ENCODE data around the gene ZNF581.

The ZNF581 gene

DNA sequence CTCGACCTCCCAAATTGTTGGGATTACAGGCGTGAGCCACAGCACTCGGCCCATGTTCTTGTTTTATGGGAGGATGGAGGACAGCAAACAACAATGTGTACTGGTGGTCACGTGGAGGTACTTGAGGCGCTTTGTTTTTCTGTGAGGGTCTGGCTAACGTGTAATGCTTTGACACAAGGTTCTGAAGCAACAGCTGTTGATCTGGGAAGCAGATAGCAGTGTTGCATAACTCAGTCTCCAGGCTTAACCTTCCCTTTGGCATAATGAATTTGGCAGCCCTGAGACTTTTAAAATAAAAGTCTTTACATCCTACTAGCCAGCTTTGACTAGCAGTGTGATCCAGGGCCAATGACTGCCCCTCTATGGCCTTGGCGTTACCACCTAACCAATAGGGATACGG, 9.6 kb upstream of the ZNF581 start:
- no peak for DNase-seq

DNA sequence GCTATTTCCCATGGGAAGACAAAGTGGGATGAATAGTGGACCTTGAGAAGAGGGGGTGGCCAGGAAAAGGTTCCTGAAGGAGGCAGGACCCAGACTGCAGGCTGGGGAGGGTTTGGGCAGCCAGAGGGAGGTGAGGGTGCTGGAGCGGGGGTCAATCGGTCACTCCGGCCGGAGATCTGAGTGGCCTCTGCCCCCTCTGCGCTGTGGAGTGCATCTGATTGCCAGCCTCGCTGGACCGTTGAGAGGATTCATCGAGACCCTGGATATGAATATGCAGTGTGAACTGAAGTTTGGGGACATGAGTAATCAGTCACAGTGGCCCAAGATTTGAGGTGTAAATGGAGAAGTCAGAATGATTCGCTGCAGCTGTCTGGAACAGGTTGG, 8.1 kb upstream of the ZNF581 start:
- no peak for DNase-seq

DNA sequence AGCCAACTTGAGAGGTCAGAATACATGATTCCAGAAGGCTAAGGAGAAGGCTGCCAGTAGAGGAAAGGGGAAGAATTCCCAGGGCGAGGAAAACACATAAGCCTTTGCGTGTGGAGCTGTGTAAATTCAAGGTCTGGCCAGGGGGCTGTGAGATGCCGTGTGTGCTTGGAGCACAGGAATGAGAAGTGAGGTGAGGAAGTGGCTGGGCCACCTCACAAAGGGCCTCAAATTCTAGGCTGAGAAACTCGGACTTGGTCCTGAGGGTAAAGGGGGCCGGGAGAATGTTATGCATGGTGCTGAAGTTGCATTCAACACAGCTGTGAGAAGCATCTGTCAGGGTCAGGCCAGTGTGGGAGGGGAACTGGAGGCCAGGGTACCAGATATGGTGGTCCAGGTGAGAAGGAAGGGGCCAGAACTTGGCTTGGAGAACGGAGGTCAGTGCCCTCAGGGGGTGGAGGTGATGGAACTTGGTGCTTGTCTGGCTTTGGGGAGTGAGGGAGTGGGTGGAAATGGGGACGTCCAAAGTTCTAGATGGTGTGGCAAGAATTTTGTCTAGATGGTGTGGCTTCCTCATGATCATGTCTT, 7.5 kb upstream of the ZNF581 start:
- DNase-seq, result no peak

DNA sequence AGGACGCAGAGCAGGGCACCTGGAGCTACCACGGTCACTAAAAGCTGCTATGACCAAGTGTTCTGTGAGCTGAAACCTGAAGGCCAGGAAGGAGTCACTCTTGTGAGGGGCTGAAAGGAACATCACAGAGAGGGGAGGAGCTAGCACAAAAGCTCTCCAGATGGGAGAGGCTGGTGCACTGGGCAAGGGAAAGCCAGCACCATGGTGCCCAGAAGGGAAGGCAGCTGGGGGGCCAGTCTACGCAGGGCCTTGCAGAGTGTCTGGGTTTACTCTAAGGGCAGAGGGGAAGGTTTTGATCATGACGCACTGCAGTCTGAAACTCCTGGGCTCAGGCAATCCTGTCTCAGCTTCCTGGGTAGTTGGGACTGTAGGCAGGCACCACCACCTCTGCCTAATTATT, 6.7 kb upstream of the ZNF581 start:
- DNase-seq, result no peak

DNA sequence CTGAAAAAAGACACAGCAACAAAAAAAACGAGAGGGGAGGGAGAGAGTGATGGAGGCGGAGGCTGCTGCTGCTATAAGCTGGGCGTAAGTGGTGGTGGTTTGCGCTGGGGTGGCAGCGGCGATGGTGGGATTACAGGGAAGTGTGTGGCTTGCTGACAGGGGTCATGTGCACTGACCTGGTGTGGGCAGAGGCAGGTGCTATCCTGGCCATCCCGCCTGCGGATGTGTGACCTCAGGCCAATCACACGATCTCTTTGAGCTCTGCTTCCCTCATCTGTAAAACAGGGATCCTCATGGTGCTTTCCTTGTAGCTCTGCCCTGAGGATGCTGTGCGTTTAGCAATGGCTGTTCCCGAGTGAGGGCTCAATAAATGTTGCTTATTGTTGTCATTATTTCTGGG, 5.9 kb upstream of the ZNF581 start:
- DNase-seq, result no peak

GRCh38 chr19:55638864-55639359, 4.5 kb upstream of the ZNF581 start:
- DNase-seq, result no peak

DNA sequence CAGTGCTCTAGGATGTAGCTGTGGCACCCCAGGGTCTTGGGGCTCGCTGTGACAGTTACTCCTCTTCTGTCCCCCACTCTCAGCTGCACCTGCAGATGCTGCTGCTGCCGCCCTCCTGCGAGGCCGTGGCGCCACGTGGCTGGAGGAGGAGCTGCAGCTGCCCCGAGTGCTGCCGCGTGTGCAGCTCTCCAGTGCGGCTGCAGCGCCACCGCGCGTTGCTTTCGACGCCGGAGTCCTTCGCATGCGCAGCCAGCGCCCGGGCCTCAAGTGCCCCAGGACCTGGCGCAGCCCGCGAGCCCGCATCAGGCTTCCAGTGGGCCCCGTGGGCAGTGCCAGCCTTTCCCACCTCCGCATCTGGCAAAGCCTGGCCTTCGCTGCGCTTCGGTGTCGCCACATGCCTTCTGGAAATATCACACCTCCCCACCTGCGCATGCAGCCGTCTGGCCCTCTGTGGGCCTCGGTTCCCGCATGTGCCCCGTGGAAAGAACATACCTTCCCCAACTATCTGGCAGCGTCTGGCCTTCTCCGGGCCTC, 3.3 kb upstream of the ZNF581 start:
- DNase-seq, result peak in 1 of 2 donors; percentile 51

GRCh38 chr19:55640577-55641425, 2.6 kb upstream of the ZNF581 start, which contains the start of gene ZNF580:
Gene ZNF580, plus strand, starts transcription at chr19:55641002. Its CDS starts 1,507 bp downstream, at chr19:55642509.
- peak in 1 of 2 donors; percentile 81 for DNase-seq

- DNase-seq, result no peak
Observed at GRCh38 chr19:55641426-55642152, 1.9 kb upstream of the ZNF581 start.

- DNase-seq, result peak in 1 of 2 donors; percentile 18
Observed at GRCh38 chr19:55642153-55643002, 1.1 kb upstream of the ZNF581 start.

DNA sequence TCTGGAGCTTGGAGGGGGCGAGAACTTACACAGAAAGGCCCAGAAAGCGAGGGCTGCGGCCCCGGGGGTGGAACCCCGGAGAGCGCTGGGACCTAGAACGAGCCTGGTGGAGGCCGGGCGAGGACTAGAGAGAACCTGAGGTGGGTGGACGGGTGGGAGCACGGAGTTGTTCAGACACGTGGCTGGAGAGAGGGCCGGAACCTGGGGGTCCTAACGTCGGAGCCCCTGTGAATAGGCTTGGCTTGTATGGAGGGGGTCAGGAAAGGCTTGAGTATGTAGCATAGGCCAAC, 383 bp downstream of the ZNF581 start:
- DNase-seq, result no peak

GRCh38 chr19:55644191-55644833, 863 bp downstream of the ZNF581 start:
- no peak for DNase-seq

DNA sequence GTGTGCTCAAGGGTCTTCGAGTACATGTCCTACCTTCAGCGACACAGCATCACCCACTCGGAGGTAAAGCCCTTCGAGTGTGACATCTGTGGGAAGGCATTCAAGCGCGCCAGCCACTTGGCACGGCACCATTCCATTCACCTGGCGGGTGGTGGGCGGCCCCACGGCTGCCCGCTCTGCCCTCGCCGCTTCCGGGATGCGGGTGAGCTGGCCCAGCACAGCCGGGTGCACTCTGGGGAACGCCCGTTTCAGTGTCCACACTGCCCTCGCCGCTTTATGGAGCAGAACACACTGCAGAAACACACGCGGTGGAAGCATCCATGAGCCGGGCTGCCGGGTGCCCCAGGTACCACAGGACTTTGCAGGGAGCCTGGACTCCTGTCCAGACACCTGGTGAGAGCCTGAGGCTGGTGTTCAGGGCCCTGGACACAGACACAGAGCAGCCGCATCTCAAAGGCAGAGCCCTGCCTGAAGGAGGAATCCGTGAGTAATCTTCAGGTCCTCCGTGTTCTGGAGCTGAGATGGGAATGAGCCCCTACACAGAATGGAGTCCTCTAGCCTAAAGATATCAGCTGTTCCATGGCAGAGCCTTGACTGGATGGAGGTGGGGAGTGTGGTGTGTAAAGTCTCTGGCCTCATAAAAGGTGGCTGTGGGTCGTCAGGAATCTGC, 1.5 kb downstream of the ZNF581 start:
- DNase-seq, result no peak

GRCh38 chr19:55645512-55645881, 2.0 kb downstream of the ZNF581 start:
- DNase-seq, result no peak

DNA sequence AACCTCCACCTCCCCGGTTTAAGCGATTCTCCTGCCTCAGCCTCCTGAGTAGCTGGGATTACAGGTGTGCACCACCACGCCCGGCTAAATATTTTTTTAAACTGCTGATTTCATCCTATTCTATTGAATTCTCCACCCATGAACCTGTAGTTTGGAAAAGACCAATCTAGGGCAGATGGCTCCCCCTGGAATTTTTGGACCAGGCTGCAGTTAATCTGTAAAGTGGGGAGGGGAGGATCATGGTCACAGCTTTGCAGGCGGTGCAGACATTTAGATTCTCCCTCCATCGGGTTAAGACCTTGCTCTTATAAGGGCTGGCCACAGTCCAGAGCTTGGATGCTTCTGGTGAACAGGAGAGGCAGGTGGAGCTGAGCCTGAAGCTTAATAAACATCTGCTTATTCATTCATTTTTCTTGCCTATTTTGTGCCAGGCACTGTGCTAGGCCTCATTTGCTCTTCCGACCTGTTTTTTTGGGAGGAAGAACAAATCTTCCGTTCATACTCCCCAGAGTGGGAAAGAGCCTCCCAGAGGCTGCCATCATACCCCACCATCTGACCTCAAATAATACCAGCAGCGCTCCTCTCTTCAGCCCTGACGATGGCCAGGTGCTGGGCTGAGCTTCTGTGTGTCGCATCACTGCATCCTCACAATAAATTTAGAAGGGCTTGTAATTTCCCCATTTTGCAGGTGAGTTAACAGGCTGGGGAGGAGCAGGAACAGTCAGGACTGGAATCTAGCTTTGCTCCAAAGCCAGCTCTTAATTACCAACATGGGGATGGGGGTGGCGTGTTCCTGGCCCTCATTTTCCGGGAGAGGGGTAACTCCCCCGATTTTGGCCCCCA, 3.7 kb downstream of the ZNF581 start:
- DNase-seq, result no peak

- DNase-seq, result peak; percentile 37 to 73
Observed at GRCh38 chr19:55647732-55648584, 4.5 kb downstream of the ZNF581 start, which contains the start of gene CCDC106. Gene CCDC106, plus strand, starts transcription at chr19:55648212. Its CDS starts 835 bp downstream, at chr19:55649047.

- no peak for DNase-seq
Observed at GRCh38 chr19:55648585-55649267, 5.3 kb downstream of the ZNF581 start.

DNA sequence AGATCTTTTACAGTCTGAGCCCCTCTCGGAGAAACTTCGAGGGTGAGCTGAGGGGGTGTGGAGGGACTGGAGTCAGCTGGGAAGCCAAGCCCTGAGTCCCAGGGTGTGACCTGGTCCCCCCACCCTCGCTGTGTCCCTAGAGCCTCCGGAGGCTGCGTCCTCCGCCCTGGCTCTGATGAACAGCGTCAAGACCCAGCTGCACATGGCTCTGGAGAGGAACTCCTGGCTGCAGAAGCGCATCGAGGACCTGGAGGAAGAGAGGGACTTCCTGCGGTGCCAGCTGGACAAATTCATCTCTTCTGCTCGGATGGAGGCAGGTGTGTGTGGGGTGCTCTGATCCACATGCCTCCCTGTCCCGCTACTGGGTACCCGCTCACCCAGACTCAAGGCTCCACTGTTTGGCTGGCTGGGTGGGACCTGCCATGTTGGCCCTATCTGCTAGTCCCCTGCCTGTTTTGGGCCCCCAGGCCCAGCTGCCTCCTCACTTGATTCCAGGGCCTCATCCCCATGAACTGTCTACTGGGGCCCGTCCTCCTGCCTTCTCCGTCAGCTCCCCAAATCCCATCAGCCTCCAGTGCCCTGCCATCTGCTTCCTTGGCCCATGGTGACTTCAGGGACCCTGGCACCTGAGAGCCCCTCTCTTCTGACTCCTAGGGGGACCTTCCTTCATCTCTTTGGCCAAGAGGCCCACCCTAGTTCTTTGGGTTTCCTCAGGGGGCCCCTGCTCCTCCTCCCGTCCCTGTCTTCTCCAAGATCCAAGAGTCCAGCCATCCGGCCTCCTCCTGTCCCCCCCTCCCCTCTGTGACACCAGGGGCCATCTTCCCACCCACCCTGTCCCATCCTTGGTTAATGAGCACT, 6.0 kb downstream of the ZNF581 start:
- no peak for DNase-seq

All from hippocampal formation (tissue), 2 donors.